SK-N-SH treated with all-trans-retinoic acid at 6 μM for 48 hours (cell line): ENCODE measurements around the gene SFT2D1.

Source experiments
- ATAC-seq: fragments of 200-7000 bp; cut with Tn5 transposase; 3 replicates; pipeline ENCODE4 v1.9.1; 2020; ENCODE audit warnings: mild to moderate bottlenecking, moderate library complexity
- ARNTL ChIP-seq: fragments of 450-650 bp; formaldehyde crosslinking; IDR thresholded peaks from 2 replicates; pipeline ENCODE4 v1.5.0; 2020; ENCODE audit warnings: low read depth, mild to moderate bottlenecking, moderate library complexity, borderline replicate concordance
- BACH2 ChIP-seq: fragments of 250-450 bp; sonication (Bioruptor Pico); IDR thresholded peaks from 2 replicates; pipeline ENCODE4 v1.9.0; 2021; ENCODE audit warnings: mild to moderate bottlenecking, borderline replicate concordance
- CREB5 ChIP-seq: fragments of 250-450 bp; sonication (Bioruptor Pico); IDR thresholded peaks from 2 replicates; pipeline ENCODE4 v1.5.1; 2020; ENCODE audit warnings: low read depth, mild to moderate bottlenecking, moderate library complexity
- CSDC2 ChIP-seq: fragments of 250-450 bp; sonication (Bioruptor Pico); IDR thresholded peaks from 2 replicates; pipeline ENCODE4 v1.5.0; 2020; ENCODE audit warnings: mild to moderate bottlenecking, moderate library complexity
- CSRNP3 ChIP-seq: fragments of 250-450 bp; sonication (Bioruptor Pico); IDR thresholded peaks from 2 replicates; pipeline ENCODE4 v1.5.1; 2021; ENCODE audit warnings: mild to moderate bottlenecking, moderate library complexity
- ESRRG ChIP-seq: fragments of 250-450 bp; sonication (Bioruptor Pico); IDR thresholded peaks from 2 replicates; pipeline ENCODE4 v1.6.1; 2021; ENCODE audit warnings: mild to moderate bottlenecking
- GLIS3 ChIP-seq: fragments of 250-450 bp; sonication (Bioruptor Pico); IDR thresholded peaks from 2 replicates; pipeline ENCODE4 v1.5.0; 2020; ENCODE audit warnings: mild to moderate bottlenecking, moderate library complexity
- ISL1 ChIP-seq: fragments of 250-450 bp; sonication (Bioruptor Pico); IDR thresholded peaks from 2 replicates; pipeline ENCODE4 v2.1.2; 2022; ENCODE audit warnings: mild to moderate bottlenecking, moderate library complexity
- OSR1 ChIP-seq: fragments of 250-450 bp; sonication (Bioruptor Pico); IDR thresholded peaks from 2 replicates; pipeline ENCODE4 v1.8.0; 2022; ENCODE audit warnings: moderate library complexity, mild to moderate bottlenecking, inconsistent platforms
- PATZ1 ChIP-seq: fragments of 250-450 bp; sonication (Bioruptor Pico); IDR thresholded peaks from 2 replicates; pipeline ENCODE4 v1.8.0; 2020; ENCODE audit warnings: mild to moderate bottlenecking, moderate library complexity, borderline replicate concordance
- POU6F1 ChIP-seq: fragments of 250-450 bp; sonication (Bioruptor Pico); IDR thresholded peaks from 2 replicates; pipeline ENCODE4 v1.8.0; 2021; ENCODE audit warnings: low read depth, mild to moderate bottlenecking, moderate library complexity, borderline replicate concordance
- PPARA ChIP-seq: fragments of 250-450 bp; sonication (Bioruptor Pico); IDR thresholded peaks from 2 replicates; pipeline ENCODE4 v1.5.0; 2020; ENCODE audit warnings: mild to moderate bottlenecking, borderline replicate concordance
- RARB ChIP-seq: fragments of 250-450 bp; sonication (Bioruptor Pico); IDR thresholded peaks from 2 replicates; pipeline ENCODE4 v1.8.0; 2021; ENCODE audit warnings: mild to moderate bottlenecking, moderate library complexity
- TCF4 ChIP-seq: fragments of 250-450 bp; sonication (Bioruptor Pico); IDR thresholded peaks from 2 replicates; pipeline ENCODE4 v1.8.0; 2021; ENCODE audit warnings: mild to moderate bottlenecking, moderate library complexity, borderline replicate concordance
- TOX ChIP-seq: fragments of 250-450 bp; sonication (Bioruptor Pico); IDR thresholded peaks from 2 replicates; pipeline ENCODE4 v1.8.0; 2021; ENCODE audit warnings: mild to moderate bottlenecking, moderate library complexity, borderline replicate concordance
- TSHZ2 ChIP-seq: fragments of 250-450 bp; sonication (Bioruptor Pico); IDR thresholded peaks from 2 replicates; pipeline ENCODE4 v1.5.0; 2020; ENCODE audit warnings: mild to moderate bottlenecking, moderate library complexity
- ZFP3 ChIP-seq: fragments of 250-450 bp; sonication (Bioruptor Pico); IDR thresholded peaks from 2 replicates; pipeline ENCODE4 v1.5.0; 2020; ENCODE audit warnings: mild to moderate bottlenecking, moderate library complexity
- ZNF565 ChIP-seq: fragments of 450-650 bp; formaldehyde crosslinking; conservative IDR thresholded peaks from 2 replicates; pipeline ENCODE4 v1.5.0; 2020; ENCODE audit warnings: low read depth, mild to moderate bottlenecking, moderate library complexity
- ZNF70 ChIP-seq: fragments of 450-650 bp; formaldehyde crosslinking; IDR thresholded peaks from 2 replicates; pipeline ENCODE4 v1.5.0; 2020; ENCODE audit warnings: mild to moderate bottlenecking, moderate library complexity
- ZNF8 ChIP-seq: fragments of 450-650 bp; formaldehyde crosslinking; IDR thresholded peaks from 2 replicates; pipeline ENCODE4 v1.5.0; 2020; ENCODE audit warnings: mild to moderate bottlenecking, moderate library complexity

SFT2D1 gene

GRCh38 chr6:166317261-166318212 lies 24.8 kb downstream of the SFT2D1 start:
- peak; percentile 41 for ATAC-seq
- TF ChIP-seq CSDC2 (no peak), ZFP3 (CRISPR knock-in tag) (no peak), OSR1 (no peak), ZNF70 (CRISPR knock-in tag) (no peak), PPARA (no peak), ISL1 (CRISPR knock-in tag) (no peak)

- TF ChIP-seq ESRRG (no peak), GLIS3 (CRISPR knock-in tag) (no peak), ZFP3 (CRISPR knock-in tag) (no peak), OSR1 (no peak), ARNTL (CRISPR knock-in tag) (no peak), ZNF70 (CRISPR knock-in tag) (no peak), TOX (CRISPR knock-in tag) (no peak), PATZ1 (no peak), ZNF565 (CRISPR knock-in tag) (no peak), BACH2 (no peak), ISL1 (CRISPR knock-in tag) (no peak)
- TF ChIP-seq, all 23 proteins: peak for 0
- ATAC-seq, result no peak
Measured at GRCh38 chr6:166315436-166315835, 26.9 kb downstream of the SFT2D1 start.

- ATAC-seq, result no peak
- TF ChIP-seq ISL1 (CRISPR knock-in tag), result no peak
Measured at GRCh38 chr6:166314454-166314853, 27.9 kb downstream of the SFT2D1 start.

GRCh38 chr6:166313255-166314070 lies 28.9 kb downstream of the SFT2D1 start:
- TF ChIP-seq PPARA (no peak), TCF4 (CRISPR knock-in tag) (no peak), CSRNP3 (CRISPR knock-in tag) (no peak), POU6F1 (CRISPR knock-in tag) (no peak)
- ATAC-seq, result peak; percentile 60; the same call in 2 of the 3 replicates

GRCh38 chr6:166312832-166313231 lies 29.5 kb downstream of the SFT2D1 start:
- ATAC-seq, result no peak
- no peak for TF ChIP-seq ARNTL (CRISPR knock-in tag)
- no peak for TF ChIP-seq CREB5 (CRISPR knock-in tag)
- no peak for TF ChIP-seq CSDC2
- no peak for TF ChIP-seq TCF4 (CRISPR knock-in tag)
- TF ChIP-seq PPARA, result no peak
- no peak for TF ChIP-seq ZNF565 (CRISPR knock-in tag)
- no peak for TF ChIP-seq POU6F1 (CRISPR knock-in tag)
- no peak for TF ChIP-seq TSHZ2
- no peak for TF ChIP-seq ZNF8
- TF ChIP-seq RARB, result no peak
